Measurements from ENCODE around the gene FRMD4A.

FRMD4A gene

GRCh38 chr10:14001298-14002040, 329.3 kb downstream of the FRMD4A start:
- Histone ChIP-seq H3K36me3 (ENCODE audit: insufficient read depth, low read length) (no peaks in the 10 kb centered on the region), H3K9me3 (ENCODE audit: insufficient read depth, low read length, severe bottlenecking) (no peaks in the 10 kb centered on the region), H3K27ac (ENCODE audit: low read length) (no peak overlapping the region), H3K4me2 (ENCODE audit: insufficient read depth, low read length) (no peak overlapping the region), H3K79me2 (ENCODE audit: insufficient read depth, low read length) (no peaks in the 10 kb centered on the region), H3K4me1 (ENCODE audit: insufficient read depth, low read length) (peaks cover 5% of the 10 kb centered on the region; the same call in 1 of the 2 replicates), H3K4me3 (ENCODE audit: low read depth in 1 of 2, low read length in 2 of 2) (no peak overlapping the region), H3K27me3 (ENCODE audit: insufficient read depth, low read length, poor library complexity) (peaks cover 6% of the 10 kb centered on the region), H3K9ac (ENCODE audit: low read depth, low read length) (no peak overlapping the region), H4K20me1 (ENCODE audit: insufficient read depth, low read length) (no peaks in the 10 kb centered on the region), H2AFZ (ENCODE audit: low read depth, low read length) (no peak overlapping the region)
- ATAC-seq (ENCODE audit: insufficient read depth, low read depth) (no peak), DNase-seq (no peak)
- no peak for TF ChIP-seq CTCF (IDR thresholded peaks at IDR 0.05; ENCODE audit: borderline replicate concordance, extremely low read depth, low read length, poor library complexity, severe bottlenecking)
- TF ChIP-seq EZH2 (IDR thresholded peaks at IDR 0.05; ENCODE audit: borderline replicate concordance, low read depth, low read length, severe bottlenecking): no peak

DNA sequence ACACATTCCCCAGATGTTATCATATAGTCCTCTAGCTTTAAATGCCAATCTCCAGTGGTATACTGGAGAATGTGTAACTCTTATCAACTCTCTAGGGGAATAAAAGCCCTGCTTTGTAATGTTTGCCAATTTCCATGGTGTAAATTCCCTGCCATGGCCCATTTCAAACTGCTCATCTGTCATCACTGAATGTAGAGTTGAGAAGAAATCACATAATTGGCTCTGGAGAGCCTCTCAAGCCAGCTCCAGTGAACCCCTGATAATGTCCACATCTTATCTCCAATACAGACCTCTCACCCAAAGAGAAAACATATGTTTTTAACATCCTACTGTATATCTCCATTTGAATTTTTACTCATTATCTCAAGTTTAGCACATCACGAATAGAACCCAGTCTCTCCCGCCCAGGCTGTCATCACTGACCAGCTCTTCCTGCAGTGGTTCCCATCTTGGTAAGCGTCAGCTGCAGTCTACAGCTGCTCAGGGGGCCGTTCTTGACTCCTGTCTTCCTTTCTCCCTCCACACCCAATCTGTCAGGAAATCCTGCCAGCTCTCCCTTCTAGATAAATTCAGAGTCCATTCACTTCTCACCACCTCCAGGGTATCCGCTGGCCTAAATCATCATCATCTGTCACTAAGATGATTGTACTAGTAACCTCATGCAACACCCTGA, 332.4 kb downstream of the FRMD4A start:
- H3K27ac ChIP-seq (ENCODE audit: low read length): no peak overlapping the region
- no peaks in the 10 kb centered on the region for H3K79me2 ChIP-seq (ENCODE audit: insufficient read depth, low read length)
- no peak for ATAC-seq (ENCODE audit: insufficient read depth, low read depth)
- no peaks in the 10 kb centered on the region for H4K20me1 ChIP-seq (ENCODE audit: insufficient read depth, low read length)
- H3K36me3 ChIP-seq (ENCODE audit: insufficient read depth, low read length): no peaks in the 10 kb centered on the region
- no peaks in the 10 kb centered on the region for H3K27me3 ChIP-seq (ENCODE audit: insufficient read depth, low read length, poor library complexity)
- no peak for TF ChIP-seq CTCF (IDR thresholded peaks at IDR 0.05; ENCODE audit: borderline replicate concordance, extremely low read depth, low read length, poor library complexity, severe bottlenecking)
- TF ChIP-seq EZH2 (IDR thresholded peaks at IDR 0.05; ENCODE audit: borderline replicate concordance, low read depth, low read length, severe bottlenecking): no peak
- no peak overlapping the region for H2AFZ ChIP-seq (ENCODE audit: low read depth, low read length)
- DNase-seq: no peak
- no peaks in the 10 kb centered on the region for H3K9me3 ChIP-seq (ENCODE audit: insufficient read depth, low read length, severe bottlenecking)
- no peak overlapping the region for H3K4me3 ChIP-seq (ENCODE audit: low read depth in 1 of 2, low read length in 2 of 2)
- no peak overlapping the region for H3K4me2 ChIP-seq (ENCODE audit: insufficient read depth, low read length)
- H3K9ac ChIP-seq (ENCODE audit: low read depth, low read length): no peak overlapping the region
- H3K4me1 ChIP-seq (ENCODE audit: insufficient read depth, low read length): peaks cover 4% of the 10 kb centered on the region; the same call in 1 of the 2 replicates

DNA sequence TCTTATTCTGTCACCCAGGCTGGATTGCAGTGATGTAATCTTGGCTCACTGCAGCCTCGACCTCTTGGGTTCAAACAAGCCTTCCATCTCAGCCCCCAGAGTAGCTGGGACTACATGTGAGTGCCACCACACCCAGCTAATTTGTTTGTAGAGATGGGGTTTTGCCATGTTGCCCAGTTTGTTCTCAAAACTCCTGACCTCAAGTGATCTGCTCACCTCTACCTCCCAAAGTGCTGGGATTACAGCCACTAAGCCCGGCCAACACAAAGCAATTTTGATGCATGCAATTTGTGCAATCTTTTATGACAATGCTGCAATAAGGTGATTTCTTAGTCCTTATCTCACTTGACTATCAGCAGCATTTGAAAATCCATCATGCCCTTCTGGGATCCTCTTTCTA, 333.1 kb downstream of the FRMD4A start:
- TF ChIP-seq CTCF (IDR thresholded peaks at IDR 0.05; ENCODE audit: borderline replicate concordance, extremely low read depth, low read length, poor library complexity, severe bottlenecking) (no peak), EZH2 (IDR thresholded peaks at IDR 0.05; ENCODE audit: borderline replicate concordance, low read depth, low read length, severe bottlenecking) (no peak)
- no peaks in the 10 kb centered on the region for H3K4me1 ChIP-seq (ENCODE audit: insufficient read depth, low read length)
- H3K27me3 ChIP-seq (ENCODE audit: insufficient read depth, low read length, poor library complexity): no peaks in the 10 kb centered on the region
- DNase-seq: no peak
- no peak overlapping the region for H3K4me3 ChIP-seq (ENCODE audit: low read depth in 1 of 2, low read length in 2 of 2)
- no peak overlapping the region for H3K4me2 ChIP-seq (ENCODE audit: insufficient read depth, low read length)
- H3K36me3 ChIP-seq (ENCODE audit: insufficient read depth, low read length): no peaks in the 10 kb centered on the region
- no peak for ATAC-seq (ENCODE audit: insufficient read depth, low read depth)
- H3K27ac ChIP-seq (ENCODE audit: low read length): no peak overlapping the region
- H3K9ac ChIP-seq (ENCODE audit: low read depth, low read length): no peak overlapping the region
- H4K20me1 ChIP-seq (ENCODE audit: insufficient read depth, low read length): no peaks in the 10 kb centered on the region
- no peak overlapping the region for H2AFZ ChIP-seq (ENCODE audit: low read depth, low read length)
- H3K9me3 ChIP-seq (ENCODE audit: insufficient read depth, low read length, severe bottlenecking): no peaks in the 10 kb centered on the region
- no peaks in the 10 kb centered on the region for H3K79me2 ChIP-seq (ENCODE audit: insufficient read depth, low read length)
